Activated CD8-positive, alpha-beta T cell treated with anti-CD3 and anti-CD28 coated beads for 36 hours (primary cell): ENCODE data around the gene DNM3. TPM values are rescaled to one million over a fixed set of nuclear protein-coding genes. Genes with fewer than 3 reads are reported as not detected.

Source experiments
- ATAC-seq: fragments of 200-7000 bp; cut with Tn5 transposase; one replicate; pipeline ENCODE4 v1.10.0; 2021; ENCODE audit warnings: mild to moderate bottlenecking, moderate library complexity
- CTCF ChIA-PET: fragments of 350-600 bp; sonication (Branson Sonifier 250); formaldehyde crosslinking; loops from one replicate; lab custom pipeline; 2021; ENCODE audit warnings: antibody characterized with exemption; lab: Charles Lee
- POLR2A ChIA-PET: fragments of 350-600 bp; sonication (Branson Sonifier 250); formaldehyde crosslinking; loops from one replicate; lab custom pipeline; 2021; ENCODE audit warnings: antibody characterized with exemption; lab: Charles Lee
- DNase-seq: peaks from one replicate; pipeline ENCODE4 v3.0.0-alpha.2; 2020
- H3K27ac Mint-ChIP-seq: one replicate; pipeline ENCODE4 v1.8.0; 2021; ENCODE audit warnings: mild to moderate bottlenecking, mixed read lengths
- H3K27me3 Mint-ChIP-seq: one replicate; pipeline ENCODE4 v1.8.0; 2021; ENCODE audit warnings: mixed read lengths
- H3K36me3 Mint-ChIP-seq: one replicate; pipeline ENCODE4 v1.8.0; 2021; ENCODE audit warnings: low read depth, mixed read lengths
- H3K4me1 Mint-ChIP-seq: one replicate; pipeline ENCODE4 v1.8.0; 2021; ENCODE audit warnings: low read depth, mixed read lengths
- H3K4me3 Mint-ChIP-seq: one replicate; pipeline ENCODE4 v1.8.0; 2021; ENCODE audit warnings: mild to moderate bottlenecking, moderate library complexity, mixed read lengths
- H3K9me3 Mint-ChIP-seq: one replicate; pipeline ENCODE4 v1.8.0; 2021; ENCODE audit warnings: mixed read lengths
- CTCF ChIP-seq: fragments of 200-600 bp; IDR thresholded peaks from one replicate; pipeline ENCODE4 v1.8.0; 2022; ENCODE audit warnings: antibody characterized with exemption, mild to moderate bottlenecking
- intact Hi-C: fragments of 100-400 bp; cut with micrococcal nuclease; formaldehyde crosslinking; loops from one replicate; pipeline ENCODE4 v1.10.0; 2022
- total RNA-seq, 2 experiments: library from RNA; stranded (reverse); gene quantifications; one replicate each; pipeline ENCODE4 v1.2.3, GENCODE V29; 2021

DNM3 gene
- total RNA-seq, 2 experiments from 2014 or later: 0.58 to 1.1 TPM

- ChIA-PET CTCF (interaction anchor here (1.1 kb wide), 1 partner anchor 28 kb away, joined by 3 read pairs; no protein-coding TSS in a partner anchor), POLR2A (no interaction called here)
- H3K27ac Mint-ChIP-seq: no peak overlapping the region
- intact Hi-C loops: no loop called here
- H3K4me1 Mint-ChIP-seq: no peaks in the 10 kb centered on the region
- H3K27me3 Mint-ChIP-seq: no peaks in the 10 kb centered on the region
- H3K36me3 Mint-ChIP-seq: peaks cover 15% of the 10 kb centered on the region
- DNase-seq (no peak), ATAC-seq (no peak)
- no peak for TF ChIP-seq CTCF
- H3K9me3 Mint-ChIP-seq: peaks cover 16% of the 10 kb centered on the region
- H3K4me3 Mint-ChIP-seq: no peak overlapping the region
Measured at GRCh38 chr1:171828794-171829193, 12.5 kb upstream of the DNM3 start.

- peaks cover 4% of the 10 kb centered on the region for H3K9me3 Mint-ChIP-seq
Measured at GRCh38 chr1:171833091-171833825, 8.0 kb upstream of the DNM3 start.

GRCh38 chr1:171834821-171835220 is 6.5 kb upstream of the DNM3 start:
- Mint-ChIP-seq H3K4me3 (no peak overlapping the region), H3K27ac (no peak overlapping the region), H3K4me1 (no peaks in the 10 kb centered on the region), H3K9me3 (no peaks in the 10 kb centered on the region), H3K36me3 (no peaks in the 10 kb centered on the region), H3K27me3 (no peaks in the 10 kb centered on the region)
- DNase-seq: no peak
- ATAC-seq: no peak
- intact Hi-C loops: no loop called here
- CTCF ChIA-PET: no interaction called here
- no peak for TF ChIP-seq CTCF
- POLR2A ChIA-PET: interaction anchor here (0.6 kb wide), 1 partner anchor 20 kb away, joined by 5 read pairs; no protein-coding TSS in a partner anchor

More at GRCh38 chr1:171833091-171833825, 8.0 kb upstream of the DNM3 start:
- H3K4me3 Mint-ChIP-seq: no peak overlapping the region
- no peak for TF ChIP-seq CTCF
- no peak overlapping the region for H3K27ac Mint-ChIP-seq
- ChIA-PET CTCF (interaction anchor here (1.6 kb wide), 1 partner anchor 31 kb away, joined by 4 read pairs; no protein-coding TSS in a partner anchor), POLR2A (no interaction called here)
- H3K4me1 Mint-ChIP-seq: no peaks in the 10 kb centered on the region
- no peaks in the 10 kb centered on the region for H3K36me3 Mint-ChIP-seq
- intact Hi-C loops: no loop called here
- H3K27me3 Mint-ChIP-seq: no peaks in the 10 kb centered on the region
- DNase-seq: no peak
- ATAC-seq: no peak

GRCh38 chr1:171835891-171836290 is 5.4 kb upstream of the DNM3 start:
- peaks cover 4% of the 10 kb centered on the region for H3K4me1 Mint-ChIP-seq
- CTCF ChIA-PET: no interaction called here
- H3K36me3 Mint-ChIP-seq: no peaks in the 10 kb centered on the region
- no peak for TF ChIP-seq CTCF
- no peak overlapping the region for H3K4me3 Mint-ChIP-seq
- no peaks in the 10 kb centered on the region for H3K9me3 Mint-ChIP-seq
- intact Hi-C loops: no loop called here
- no peaks in the 10 kb centered on the region for H3K27me3 Mint-ChIP-seq
- no peak overlapping the region for H3K27ac Mint-ChIP-seq
- POLR2A ChIA-PET: no interaction called here
- ATAC-seq (no peak), DNase-seq (no peak)
